Fibroblast of lung (primary cell): Measurements from ENCODE around the gene GDF2. TPM values are rescaled to one million over a fixed set of nuclear protein-coding genes. Genes with fewer than 3 reads are reported as not detected.

ENCODE experiments used
- DNase-seq, 2 donors: peaks; one replicate each; pipeline versions ENCODE4 v3.0.0 to v3.0.0-alpha.2; 2010; ENCODE audit warnings: low read depth in 2 of 2
- H2AFZ ChIP-seq: 2 replicates; pipeline ENCODE4 v1.5.1; 2012; ENCODE audit warnings: low read length, control low read depth, inconsistent platforms
- H3K27ac ChIP-seq: 2 replicates; pipeline ENCODE4 v1.5.1; 2011; ENCODE audit warnings: low read length, control low read depth; ENCODE audit not compliant: insufficient read depth
- H3K27me3 ChIP-seq: 2 replicates; pipeline ENCODE4 v1.5.1; 2011; ENCODE audit warnings: mild to moderate bottlenecking, low read length; ENCODE audit not compliant: control insufficient read depth, insufficient read depth
- H3K36me3 ChIP-seq: 2 replicates; pipeline ENCODE4 v1.5.1; 2011; ENCODE audit warnings: low read length; ENCODE audit not compliant: control insufficient read depth, insufficient read depth
- H3K4me1 ChIP-seq: 2 replicates; pipeline ENCODE4 v1.5.1; 2011; ENCODE audit warnings: low read length; ENCODE audit not compliant: control insufficient read depth, insufficient read depth; ENCODE audit errors: extremely low read depth
- H3K4me2 ChIP-seq: 2 replicates; pipeline ENCODE4 v1.5.1; 2011; ENCODE audit warnings: low read length, control low read depth; ENCODE audit not compliant: insufficient read depth; ENCODE audit errors: extremely low read depth
- H3K4me3 ChIP-seq, 4 experiments: fragments of 200-600 bp in 1 of 4; sonication (generic) in 1 of 4; replicated peaks in 1 of 4; 2 replicates each; pipeline ENCODE4 v1.5.1; 2011 to 2016; ENCODE audit warnings: low read length in 4 of 4, low read depth in 3 of 4, mild to moderate bottlenecking in 3 of 4, control low read depth in 2 of 4, inconsistent platforms in 1 of 4, mixed read lengths in 1 of 4; ENCODE audit not compliant: insufficient read depth in 1 of 4; ENCODE audit errors: control extremely low read depth in 1 of 4
- H3K79me2 ChIP-seq: 2 replicates; pipeline ENCODE4 v1.5.1; 2012; ENCODE audit warnings: mild to moderate bottlenecking, low read length, inconsistent platforms; ENCODE audit not compliant: control insufficient read depth, insufficient read depth
- H3K9ac ChIP-seq: 2 replicates; pipeline ENCODE4 v1.5.1; 2011; ENCODE audit warnings: mild to moderate bottlenecking, low read length, control low read depth; ENCODE audit not compliant: insufficient read depth
- H3K9me3 ChIP-seq: 2 replicates; pipeline ENCODE4 v1.5.1; 2012; ENCODE audit warnings: low read depth, low read length; ENCODE audit not compliant: control insufficient read depth, insufficient read depth
- H4K20me1 ChIP-seq: 2 replicates; pipeline ENCODE4 v1.5.1; 2011; ENCODE audit warnings: low read length; ENCODE audit not compliant: control insufficient read depth, insufficient read depth; ENCODE audit errors: extremely low read depth
- EZH2 ChIP-seq: IDR thresholded peaks from 2 replicates; pipeline ENCODE4 v1.5.1; 2012; ENCODE audit warnings: low read length, control low read depth, mild to moderate bottlenecking; ENCODE audit errors: missing control alignments
- polyA plus RNA-seq, 2 donors: library from polyadenylated mRNA; depleted of rRNA in 1 of 2; stranded (reverse) in 1 of 2; unstranded in 1 of 2; fragments of >200 nt; gene quantifications; 2 replicates each; pipeline ENCODE4 v1.2.1, GENCODE V29; 2011 to 2012; ENCODE audit warnings: missing spikeins in 1 of 2
- total RNA-seq: library from RNA; depleted of rRNA; stranded (reverse); fragments of >200 nt; gene quantifications from 2 replicates; pipeline ENCODE4 v1.2.1, GENCODE V29; 2014
- TF ChIP-seq, protein P1 (sequence below), 2 donors: IDR thresholded peaks in 1 of 2; conservative IDR thresholded peaks in 1 of 2; 1 replicate in 1 of 2; 2 replicates in 1 of 2; pipeline ENCODE4 v1.5.1; 2011 to 2012; ENCODE audit warnings: low read length in 2 of 2, control low read depth in 1 of 2, inconsistent platforms in 1 of 2, low read depth in 1 of 2, mild to moderate bottlenecking in 1 of 2

GDF2 gene
- total and polyA plus RNA-seq, 2 donors (not counting 1 experiment from before 2014, with no cell fraction given): not detected

- H3K4me3 ChIP-seq: no peak overlapping the region
Observed at GRCh38 chr10:47323636-47324296, 1.5 kb downstream of the GDF2 start.

GRCh38 chr10:47325303-47326291 is 3.3 kb downstream of the GDF2 start:
- no peaks in the 10 kb centered on the region for H3K9me3 ChIP-seq
- no peaks in the 10 kb centered on the region for H3K36me3 ChIP-seq
- no peak for DNase-seq
- H2AFZ ChIP-seq: no peak overlapping the region
- peaks cover 8% of the 10 kb centered on the region for H3K27me3 ChIP-seq
- no peak overlapping the region for H3K9ac ChIP-seq
- TF ChIP-seq EZH2: no peak
- TF ChIP-seq, protein P1, sequence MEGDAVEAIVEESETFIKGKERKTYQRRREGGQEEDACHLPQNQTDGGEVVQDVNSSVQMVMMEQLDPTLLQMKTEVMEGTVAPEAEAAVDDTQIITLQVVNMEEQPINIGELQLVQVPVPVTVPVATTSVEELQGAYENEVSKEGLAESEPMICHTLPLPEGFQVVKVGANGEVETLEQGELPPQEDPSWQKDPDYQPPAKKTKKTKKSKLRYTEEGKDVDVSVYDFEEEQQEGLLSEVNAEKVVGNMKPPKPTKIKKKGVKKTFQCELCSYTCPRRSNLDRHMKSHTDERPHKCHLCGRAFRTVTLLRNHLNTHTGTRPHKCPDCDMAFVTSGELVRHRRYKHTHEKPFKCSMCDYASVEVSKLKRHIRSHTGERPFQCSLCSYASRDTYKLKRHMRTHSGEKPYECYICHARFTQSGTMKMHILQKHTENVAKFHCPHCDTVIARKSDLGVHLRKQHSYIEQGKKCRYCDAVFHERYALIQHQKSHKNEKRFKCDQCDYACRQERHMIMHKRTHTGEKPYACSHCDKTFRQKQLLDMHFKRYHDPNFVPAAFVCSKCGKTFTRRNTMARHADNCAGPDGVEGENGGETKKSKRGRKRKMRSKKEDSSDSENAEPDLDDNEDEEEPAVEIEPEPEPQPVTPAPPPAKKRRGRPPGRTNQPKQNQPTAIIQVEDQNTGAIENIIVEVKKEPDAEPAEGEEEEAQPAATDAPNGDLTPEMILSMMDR (conservative IDR thresholded peaks at IDR 0.05 in 1 of 2, IDR thresholded peaks at IDR 0.05 in 1 of 2; ENCODE audit: low read depth in 1 of 2, low read length in 2 of 2): no peak
- no peak overlapping the region for H3K4me2 ChIP-seq
- no peak overlapping the region for H3K27ac ChIP-seq
- no peaks in the 10 kb centered on the region for H3K79me2 ChIP-seq
- no peaks in the 10 kb centered on the region for H3K4me1 ChIP-seq
- no peak overlapping the region for H3K4me3 ChIP-seq
- H4K20me1 ChIP-seq: no peaks in the 10 kb centered on the region

More at GRCh38 chr10:47323636-47324296, 1.5 kb downstream of the GDF2 start:
- no peak overlapping the region for H3K27ac ChIP-seq
- H3K9ac ChIP-seq: no peak overlapping the region
- H3K79me2 ChIP-seq: no peaks in the 10 kb centered on the region
- no peaks in the 10 kb centered on the region for H3K36me3 ChIP-seq
- DNase-seq: no peak
- TF ChIP-seq EZH2: no peak
- TF ChIP-seq, protein P1 (conservative IDR thresholded peaks at IDR 0.05 in 1 of 2, IDR thresholded peaks at IDR 0.05 in 1 of 2; ENCODE audit: low read depth in 1 of 2, low read length in 2 of 2): no peak
- no peaks in the 10 kb centered on the region for H4K20me1 ChIP-seq
- H3K27me3 ChIP-seq: peaks cover 12% of the 10 kb centered on the region
- H3K4me1 ChIP-seq: no peaks in the 10 kb centered on the region
- no peak overlapping the region for H3K4me2 ChIP-seq
- no peak overlapping the region for H2AFZ ChIP-seq
- H3K9me3 ChIP-seq: no peaks in the 10 kb centered on the region

DNA sequence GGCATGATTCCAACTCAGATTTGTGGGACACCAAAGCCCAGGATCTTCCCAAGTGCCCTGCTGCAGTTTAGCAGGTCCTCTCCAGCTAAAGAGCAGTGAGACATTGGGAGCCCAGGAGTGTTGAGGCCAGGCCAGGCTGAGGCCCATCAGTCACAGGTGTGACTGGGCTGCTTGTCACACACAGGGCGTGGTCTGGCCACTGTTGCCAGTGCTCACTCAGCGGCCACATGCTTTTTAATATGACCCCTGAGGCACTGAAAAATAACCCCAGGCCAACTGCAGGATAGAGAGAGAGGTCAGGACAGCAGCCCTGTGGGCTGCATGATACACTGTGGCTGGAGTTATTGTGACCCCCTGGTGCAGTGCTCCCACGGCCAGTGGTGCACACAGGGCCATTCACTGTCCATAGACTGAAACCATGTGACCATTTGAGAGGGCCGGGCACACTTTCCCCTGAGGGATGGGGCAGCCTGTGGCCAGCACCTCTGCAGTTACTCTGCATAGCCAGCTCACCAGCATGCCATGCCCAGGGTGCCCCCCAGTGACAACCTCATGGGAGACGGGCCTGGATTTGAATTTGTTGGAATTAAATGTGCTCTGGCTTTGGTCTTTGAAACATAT is 4.2 kb downstream of the GDF2 start:
- H3K27ac ChIP-seq: no peak overlapping the region
- no peak for DNase-seq
- H3K4me1 ChIP-seq: no peaks in the 10 kb centered on the region
- H3K36me3 ChIP-seq: no peaks in the 10 kb centered on the region
- no peaks in the 10 kb centered on the region for H3K9me3 ChIP-seq
- no peaks in the 10 kb centered on the region for H4K20me1 ChIP-seq
- no peaks in the 10 kb centered on the region for H3K79me2 ChIP-seq
- H3K4me2 ChIP-seq: no peak overlapping the region
- H3K27me3 ChIP-seq: peaks cover 2% of the 10 kb centered on the region
- no peak overlapping the region for H3K9ac ChIP-seq
- no peak overlapping the region for H3K4me3 ChIP-seq
- H2AFZ ChIP-seq: no peak overlapping the region
- TF ChIP-seq, protein P1 (conservative IDR thresholded peaks at IDR 0.05 in 1 of 2, IDR thresholded peaks at IDR 0.05 in 1 of 2; ENCODE audit: low read depth in 1 of 2, low read length in 2 of 2): no peak
- no peak for TF ChIP-seq EZH2
